K562 (cell line): ENCODE results near the gene SLC44A1. TPM values are rescaled to one million over a fixed set of nuclear protein-coding genes. Genes with fewer than 3 reads are reported as not detected.

ENCODE experiments used
- ATAC-seq: fragments of 200-7000 bp; cut with Tn5 transposase; 3 replicates; pipeline ENCODE4 v1.9.1; 2020; ENCODE audit warnings: moderate library complexity
- BruUV-seq: library from RNA; stranded (reverse); fragments of 400-500 nt; replicated peaks from 2 replicates; lab custom pipeline; 2021; lab: Mats Ljungman, UMichigan
- CTCF ChIA-PET: fragments of 300-600 bp; formaldehyde crosslinking; extraction: SDS; loops from one replicate; lab custom pipeline; 2021; ENCODE audit warnings: low intra/inter-chr PET ratio; lab: Yijun Ruan, JAX
- POLR2A ChIA-PET: fragments of 300-600, 350-650 bp; sonication (Branson Sonifier 250); formaldehyde crosslinking; extraction: SDS; loops from one replicate; lab custom pipeline; 2021; ENCODE audit warnings: antibody characterized with exemption, inconsistent platforms; lab: Yijun Ruan, JAX
- DNase-seq, 4 experiments: peaks; one replicate each; pipeline versions ENCODE4 v3.0.0 to v3.0.0-alpha.2; 2011 to 2018; ENCODE audit warnings: low spot score in 3 of 4, mixed read lengths in 3 of 4; ENCODE audit errors: extremely low read depth in 1 of 4
- FAIRE-seq: peaks from 2 replicates; lab custom pipeline; 2011; peaks lifted over from hg19 to GRCh38; lab: Jason Lieb, UNC
- H2AFZ ChIP-seq: 2 replicates; pipeline ENCODE4 v1.6.0; 2011; ENCODE audit warnings: low read depth, low read length, control low read depth, inconsistent platforms
- H3K27ac ChIP-seq: fragments of 200-600 bp; 3 replicates; pipeline ENCODE4 v1.8.0; 2011; ENCODE audit warnings: low read depth, mild to moderate bottlenecking, control low read depth, inconsistent platforms, low read length, moderate library complexity, mixed read lengths; ENCODE audit errors: extremely low read depth
- H3K27me3 ChIP-seq, 2 experiments: fragments of 300-600 bp in 1 of 2; 2 replicates in 1 of 2; 3 replicates in 1 of 2; pipeline versions ENCODE4 v1.6.0 to v1.8.0; 2011; ENCODE audit warnings: inconsistent platforms in 2 of 2, low read length in 2 of 2, mild to moderate bottlenecking in 1 of 2, mixed read lengths in 1 of 2, moderate library complexity in 1 of 2; ENCODE audit not compliant: control insufficient read depth in 2 of 2, insufficient read depth in 2 of 2
- H3K36me3 ChIP-seq: fragments of 300-600 bp; 3 replicates; pipeline ENCODE4 v1.8.0; 2011; ENCODE audit warnings: mild to moderate bottlenecking, low read length, inconsistent platforms; ENCODE audit not compliant: control insufficient read depth, insufficient read depth
- H3K4me1 ChIP-seq, 2 experiments: fragments of 200-600 bp in 1 of 2; replicated peaks in 1 of 2; 2 replicates in 1 of 2; 3 replicates in 1 of 2; pipeline versions ENCODE4 v1.5.1 to v1.8.0; 2011; ENCODE audit warnings: inconsistent platforms in 2 of 2, low read length in 2 of 2, mild to moderate bottlenecking in 1 of 2, mixed read lengths in 1 of 2, moderate library complexity in 1 of 2; ENCODE audit not compliant: control insufficient read depth in 2 of 2, insufficient read depth in 2 of 2
- H3K4me2 ChIP-seq: 2 replicates; pipeline ENCODE4 v1.6.1; 2011; ENCODE audit warnings: low read length, control low read depth, inconsistent platforms, mixed read lengths; ENCODE audit not compliant: insufficient read depth
- H3K4me3 ChIP-seq: fragments of 200-600 bp; sonication (generic), shearing (Covaris generic); 2 replicates; pipeline ENCODE4 v1.5.1; 2016; ENCODE audit warnings: control low read depth, inconsistent platforms
- H3K79me2 ChIP-seq: fragments of 200-600 bp; 3 replicates; pipeline ENCODE4 v1.8.0; 2011; ENCODE audit warnings: low read length, inconsistent platforms; ENCODE audit not compliant: control insufficient read depth, insufficient read depth
- H3K9ac ChIP-seq, 2 experiments: 2 replicates each; pipeline versions ENCODE4 v1.6.0 to v1.6.1; 2011; ENCODE audit warnings: low read depth in 2 of 2, low read length in 2 of 2, control low read depth in 1 of 2, inconsistent platforms in 1 of 2, mild to moderate bottlenecking in 1 of 2, mixed read lengths in 1 of 2; ENCODE audit not compliant: insufficient read depth in 1 of 2
- H3K9me1 ChIP-seq: one replicate; pipeline ENCODE4 v1.6.0; 2011; ENCODE audit warnings: inconsistent platforms, mild to moderate bottlenecking, low read length, moderate library complexity; ENCODE audit not compliant: control insufficient read depth, insufficient read depth
- H3K9me3 ChIP-seq: replicated peaks from 2 replicates; pipeline ENCODE4 v1.5.1; 2011; ENCODE audit warnings: low read depth, low read length, inconsistent platforms; ENCODE audit not compliant: control insufficient read depth, insufficient read depth
- H4K20me1 ChIP-seq: replicated peaks from 2 replicates; pipeline ENCODE4 v1.6.1; 2011; ENCODE audit warnings: low read length, inconsistent platforms, mixed read lengths; ENCODE audit not compliant: control insufficient read depth, insufficient read depth
- ASH1L ChIP-seq: fragments of 450-650 bp; IDR thresholded peaks from 2 replicates; pipeline ENCODE4 v1.6.1; 2018; ENCODE audit warnings: borderline replicate concordance, mild to moderate bottlenecking, low read depth; ENCODE audit not compliant: partially characterized antibody
- BMI1 ChIP-seq: fragments of 150-350 bp; IDR thresholded peaks from 2 replicates; pipeline ENCODE4 v1.6.1; 2014; ENCODE audit warnings: low read length
- CBX8 ChIP-seq: fragments of 200-600 bp; sonication (generic); IDR thresholded peaks from 2 replicates; pipeline ENCODE4 v1.6.1; 2012; ENCODE audit warnings: borderline replicate concordance, mixed run types, low read depth, mild to moderate bottlenecking, moderate library complexity, mixed read lengths, low read length, control low read depth, inconsistent platforms; ENCODE audit not compliant: poor library complexity, severe bottlenecking; ENCODE audit errors: extremely low read depth
- DPF2 ChIP-seq: fragments of 450-650 bp; IDR thresholded peaks from 2 replicates; pipeline ENCODE4 v1.6.1; 2016
- IRF2 ChIP-seq: sonication (generic); formaldehyde crosslinking; IDR thresholded peaks from 2 replicates; pipeline ENCODE4 v1.8.1; 2022; ENCODE audit warnings: mild to moderate bottlenecking, missing genetic modification reagents
- NR2F6 ChIP-seq: fragments of 450-650 bp; formaldehyde crosslinking; IDR thresholded peaks from 2 replicates; pipeline ENCODE4 v1.4.0; 2020; ENCODE audit warnings: mild to moderate bottlenecking
- RBM25 ChIP-seq: fragments of 200-400 bp; formaldehyde crosslinking; IDR thresholded peaks from 2 replicates; pipeline ENCODE4 v1.6.1; 2018; ENCODE audit warnings: low read length, low read depth, moderate library complexity; ENCODE audit not compliant: severe bottlenecking
- SPI1 ChIP-seq: IDR thresholded peaks from 2 replicates; pipeline ENCODE4 v1.6.1; 2011; ENCODE audit warnings: low read depth, low read length, control low read depth, borderline replicate concordance
- TEAD1 ChIP-seq, 2 experiments: fragments of 450-650 bp in 1 of 2; sonication (generic) in 1 of 2; formaldehyde crosslinking; IDR thresholded peaks; 2 replicates each; pipeline versions ENCODE4 v1.4.0 to v1.8.0; 2020 to 2022; ENCODE audit warnings: mild to moderate bottlenecking in 2 of 2, missing genetic modification reagents in 1 of 2
- TRIM24 ChIP-seq, 2 experiments: fragments of 450-650 bp; IDR thresholded peaks; 2 replicates each; pipeline ENCODE4 v1.6.1; 2016
- ZBTB43 ChIP-seq: sonication (generic); formaldehyde crosslinking; IDR thresholded peaks from 2 replicates; pipeline ENCODE4 v1.8.0; 2023; ENCODE audit warnings: mild to moderate bottlenecking, missing genetic modification reagents
- ZNF174 ChIP-seq: fragments of 250-450 bp; sonication (Bioruptor Pico); IDR thresholded peaks from 2 replicates; pipeline ENCODE4 v1.4.0; 2020; ENCODE audit warnings: mild to moderate bottlenecking
- ZNF778 ChIP-seq: fragments of 450-650 bp; formaldehyde crosslinking; IDR thresholded peaks from 2 replicates; pipeline ENCODE4 v1.4.0; 2020; ENCODE audit warnings: mild to moderate bottlenecking, moderate library complexity
- WGBS: fragments of 100-300 bp; shearing (Covaris generic); methylation state at CpG from one replicate; pipeline ENCODE4 v1.1.6; 2016; ENCODE audit warnings: low coverage, mixed read lengths; ENCODE audit not compliant: insufficient coverage; ENCODE audit errors: missing lambda C conversion rate; 5-methylcytosine and 5-hydroxymethylcytosine counted together
- in situ Hi-C: fragments of 300-500 bp; cut with MboI; formaldehyde crosslinking; loops from 4 replicates; pipeline ENCODE4 v1.15.0; 2018; ENCODE audit warnings: inconsistent platforms, mixed read lengths
- intact Hi-C: fragments of 100-400 bp; cut with micrococcal nuclease; formaldehyde crosslinking; loops from 2 replicates; pipeline ENCODE4 v1.14.2; 2022
- polyA plus RNA-seq, 8 experiments: library from polyadenylated mRNA; depleted of rRNA in 4 of 8; stranded (reverse) in 5 of 8; unstranded in 3 of 8; fragments of >200 nt; fragmentation: Nextera tagmentation in 2 of 8; fragmentation: Illumina TruSeq in 1 of 8; extraction: Ambion mirVana in 2 of 8; extraction: Trizol in 1 of 8; gene quantifications; 2 replicates each; pipeline versions ENCODE4 v1.2.1 to v1.2.3, GENCODE V29; 2011 to 2014; ENCODE audit warnings: inconsistent platforms in 1 of 8, missing spikeins in 1 of 8
- total RNA-seq, 7 experiments: library from RNA; depleted of rRNA in 6 of 7; stranded (reverse); fragments of >200 nt in 6 of 7; fragmentation: Illumina TruSeq in 2 of 7; extraction: Trizol in 2 of 7; gene quantifications; 2 replicates each; pipeline versions ENCODE4 v1.2.1 to v1.2.3, GENCODE V29; 2011 to 2021; ENCODE audit warnings: low replicate concordance in 1 of 7
- TF ChIP-seq, protein P1 (sequence below): sonication (generic); formaldehyde crosslinking; IDR thresholded peaks from 2 replicates; pipeline ENCODE4 v1.8.1; 2022; ENCODE audit warnings: missing genetic modification reagents
- TF ChIP-seq, protein P2 (sequence below): fragments of 450-650 bp; formaldehyde crosslinking; conservative IDR thresholded peaks from 2 replicates; pipeline ENCODE4 v1.4.0; 2022; ENCODE audit warnings: mild to moderate bottlenecking, missing genetic modification characterization
- TF ChIP-seq, protein P3 (sequence below): fragments of 250-450 bp; sonication (Bioruptor Pico); IDR thresholded peaks from 2 replicates; pipeline ENCODE4 v1.5.0; 2020; ENCODE audit warnings: mild to moderate bottlenecking

SLC44A1 gene
- total and polyA plus RNA-seq, 9 of the 15 experiments (the other 6 are each of a cell fraction or from before 2014, with no cell fraction given): 0.11 to 0.59 (median 0.30) TPM

- Histone ChIP-seq H2AFZ (no peak overlapping the region), H3K79me2 (no peaks in the 10 kb centered on the region), H3K4me1 (no peaks in the 10 kb centered on the region), H4K20me1 (no peaks in the 10 kb centered on the region), H3K36me3 (no peaks in the 10 kb centered on the region), H3K27me3 (peaks cover 0 to 3% of the 10 kb centered on the region in 2 experiments; a peak in 3 of 5 replicates), H3K27ac (no peak overlapping the region), H3K4me3 (no peak overlapping the region), H3K4me2 (no peak overlapping the region), H3K9ac (no peak overlapping the region), H3K9me3 (no peaks in the 10 kb centered on the region), H3K9me1 (no peaks in the 10 kb centered on the region)
- BruUV-seq: no TSS peak
- WGBS: 0% methylated on average over 4 of the region's 4 CpGs
- intact Hi-C loops (no loop called here), in situ Hi-C loops (no loop called here)
- TF ChIP-seq BMI1 (no peak), RBM25 (no peak), ASH1L (no peak), SPI1 (no peak), ZNF174 (CRISPR knock-in tag) (no peak), NR2F6 (CRISPR knock-in tag) (no peak), CBX8 (no peak), ZNF778 (no peak), IRF2 (CRISPR knock-in tag) (no peak), TEAD1 (CRISPR knock-in tag; IDR thresholded peaks at IDR 0.05) (no peak), TRIM24 (IDR thresholded peaks at IDR 0.05) (no peak), DPF2 (no peak), ZBTB43 (CRISPR knock-in tag) (no peak)
- TF ChIP-seq, protein P1, sequence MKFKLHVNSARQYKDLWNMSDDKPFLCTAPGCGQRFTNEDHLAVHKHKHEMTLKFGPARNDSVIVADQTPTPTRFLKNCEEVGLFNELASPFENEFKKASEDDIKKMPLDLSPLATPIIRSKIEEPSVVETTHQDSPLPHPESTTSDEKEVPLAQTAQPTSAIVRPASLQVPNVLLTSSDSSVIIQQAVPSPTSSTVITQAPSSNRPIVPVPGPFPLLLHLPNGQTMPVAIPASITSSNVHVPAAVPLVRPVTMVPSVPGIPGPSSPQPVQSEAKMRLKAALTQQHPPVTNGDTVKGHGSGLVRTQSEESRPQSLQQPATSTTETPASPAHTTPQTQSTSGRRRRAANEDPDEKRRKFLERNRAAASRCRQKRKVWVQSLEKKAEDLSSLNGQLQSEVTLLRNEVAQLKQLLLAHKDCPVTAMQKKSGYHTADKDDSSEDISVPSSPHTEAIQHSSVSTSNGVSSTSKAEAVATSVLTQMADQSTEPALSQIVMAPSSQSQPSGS (CRISPR knock-in tag): no peak
- TF ChIP-seq, protein P2, sequence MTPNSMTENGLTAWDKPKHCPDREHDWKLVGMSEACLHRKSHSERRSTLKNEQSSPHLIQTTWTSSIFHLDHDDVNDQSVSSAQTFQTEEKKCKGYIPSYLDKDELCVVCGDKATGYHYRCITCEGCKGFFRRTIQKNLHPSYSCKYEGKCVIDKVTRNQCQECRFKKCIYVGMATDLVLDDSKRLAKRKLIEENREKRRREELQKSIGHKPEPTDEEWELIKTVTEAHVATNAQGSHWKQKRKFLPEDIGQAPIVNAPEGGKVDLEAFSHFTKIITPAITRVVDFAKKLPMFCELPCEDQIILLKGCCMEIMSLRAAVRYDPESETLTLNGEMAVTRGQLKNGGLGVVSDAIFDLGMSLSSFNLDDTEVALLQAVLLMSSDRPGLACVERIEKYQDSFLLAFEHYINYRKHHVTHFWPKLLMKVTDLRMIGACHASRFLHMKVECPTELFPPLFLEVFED (CRISPR knock-in tag): no peak
- TF ChIP-seq, protein P3, sequence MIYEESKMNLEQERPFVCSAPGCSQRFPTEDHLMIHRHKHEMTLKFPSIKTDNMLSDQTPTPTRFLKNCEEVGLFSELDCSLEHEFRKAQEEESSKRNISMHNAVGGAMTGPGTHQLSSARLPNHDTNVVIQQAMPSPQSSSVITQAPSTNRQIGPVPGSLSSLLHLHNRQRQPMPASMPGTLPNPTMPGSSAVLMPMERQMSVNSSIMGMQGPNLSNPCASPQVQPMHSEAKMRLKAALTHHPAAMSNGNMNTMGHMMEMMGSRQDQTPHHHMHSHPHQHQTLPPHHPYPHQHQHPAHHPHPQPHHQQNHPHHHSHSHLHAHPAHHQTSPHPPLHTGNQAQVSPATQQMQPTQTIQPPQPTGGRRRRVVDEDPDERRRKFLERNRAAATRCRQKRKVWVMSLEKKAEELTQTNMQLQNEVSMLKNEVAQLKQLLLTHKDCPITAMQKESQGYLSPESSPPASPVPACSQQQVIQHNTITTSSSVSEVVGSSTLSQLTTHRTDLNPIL: no peak
- no peak for ATAC-seq
- no peak for FAIRE-seq
- POLR2A ChIA-PET: interaction anchor here (1.8 kb wide), 1 partner anchor 18 kb away, joined by 5 read pairs; no protein-coding TSS in a partner anchor
- CTCF ChIA-PET: no interaction called here
- DNase-seq: no peak
Observed at GRCh38 chr9:105281272-105281671, 36.8 kb downstream of the SLC44A1 start.
